GM21723 (cell line): ENCODE results near the gene WWOX.

ENCODE experiments used
- ATAC-seq: cut with Tn5 transposase; IDR thresholded peaks from one replicate; pipeline ENCODE4 v1.9.1; 2021; ENCODE audit warnings: mild to moderate bottlenecking, moderate library complexity; ENCODE audit not compliant: unreplicated experiment

The WWOX gene

GRCh38 chr16:78455861-78456260, 356.4 kb downstream of the WWOX start:
- no peak for ATAC-seq

GRCh38 chr16:78458588-78458987, 359.1 kb downstream of the WWOX start:
- ATAC-seq = no peak

GRCh38 chr16:78460428-78460827, 361.0 kb downstream of the WWOX start:
- ATAC-seq = no peak

GRCh38 chr16:78461087-78461486, 361.6 kb downstream of the WWOX start:
- ATAC-seq = no peak

GRCh38 chr16:78461496-78462287, 362.2 kb downstream of the WWOX start:
- ATAC-seq = no peak

- no peak for ATAC-seq
These were observed 363.1 kb downstream of the WWOX start for GRCh38 chr16:78462288-78463208.

- ATAC-seq = no peak
These were observed 364.1 kb downstream of the WWOX start for GRCh38 chr16:78463591-78463990.

GRCh38 chr16:78464833-78465232, 365.4 kb downstream of the WWOX start:
- no peak for ATAC-seq

- no peak for ATAC-seq
These were observed 366.3 kb downstream of the WWOX start for GRCh38 chr16:78465730-78466129.

- no peak for ATAC-seq
These were observed 370.3 kb downstream of the WWOX start for GRCh38 chr16:78469787-78470186.

GRCh38 chr16:78473031-78473699, 373.7 kb downstream of the WWOX start:
- ATAC-seq = no peak

- ATAC-seq = peak; percentile 90
These were observed 375.3 kb downstream of the WWOX start for GRCh38 chr16:78474762-78475161.

GRCh38 chr16:78476615-78477014, 377.2 kb downstream of the WWOX start:
- no peak for ATAC-seq

- no peak for ATAC-seq
These were observed 378.9 kb downstream of the WWOX start for GRCh38 chr16:78478267-78478861.

GRCh38 chr16:78479723-78480122, 380.3 kb downstream of the WWOX start:
- ATAC-seq = no peak

GRCh38 chr16:78480588-78480987, 381.1 kb downstream of the WWOX start:
- ATAC-seq = no peak

GRCh38 chr16:78483124-78483992, 383.9 kb downstream of the WWOX start:
- no peak for ATAC-seq

- ATAC-seq = no peak
These were observed 385.1 kb downstream of the WWOX start for GRCh38 chr16:78484509-78485058.

- no peak for ATAC-seq
These were observed 385.9 kb downstream of the WWOX start for GRCh38 chr16:78485188-78485916.
